WTC11 (cell line): ENCODE results near the gene STAP2.

Experiments
- AR ChIP-seq: fragments of 250-450 bp; sonication (Bioruptor Pico); IDR thresholded peaks from 2 replicates; pipeline ENCODE4 v1.9.0; 2021; ENCODE audit warnings: mild to moderate bottlenecking
- CTCF ChIP-seq: fragments of 200-600 bp; IDR thresholded peaks from 2 replicates; pipeline ENCODE4 v1.8.0; 2022; ENCODE audit warnings: antibody characterized with exemption
- ELF4 ChIP-seq: sonication (generic); formaldehyde crosslinking; IDR thresholded peaks from 2 replicates; pipeline ENCODE4 v1.8.1; 2022; ENCODE audit warnings: low read depth, mild to moderate bottlenecking, moderate library complexity, missing genetic modification reagents
- FOXP1 ChIP-seq: sonication (generic); formaldehyde crosslinking; IDR thresholded peaks from 2 replicates; pipeline ENCODE4 v1.8.0; 2022; ENCODE audit warnings: missing genetic modification reagents, mild to moderate bottlenecking, moderate library complexity, borderline replicate concordance
- GABPB1 ChIP-seq: sonication (generic); formaldehyde crosslinking; IDR thresholded peaks from 2 replicates; pipeline ENCODE4 v1.8.1; 2023; ENCODE audit warnings: mild to moderate bottlenecking, missing genetic modification reagents
- HMGXB4 ChIP-seq: sonication (generic); formaldehyde crosslinking; IDR thresholded peaks from 2 replicates; pipeline ENCODE4 v1.8.1; 2023; ENCODE audit warnings: mild to moderate bottlenecking, moderate library complexity, missing genetic modification reagents
- MAX ChIP-seq: sonication (generic); formaldehyde crosslinking; IDR thresholded peaks from 2 replicates; pipeline ENCODE4 v1.8.0; 2022; ENCODE audit warnings: mild to moderate bottlenecking, missing genetic modification reagents
- PREB ChIP-seq: sonication (generic); formaldehyde crosslinking; IDR thresholded peaks from 2 replicates; pipeline ENCODE4 v1.8.1; 2022; ENCODE audit warnings: mild to moderate bottlenecking, missing genetic modification reagents, moderate library complexity, borderline replicate concordance
- USF2 ChIP-seq: sonication (generic); formaldehyde crosslinking; IDR thresholded peaks from 2 replicates; pipeline ENCODE4 v1.8.1; 2023; ENCODE audit warnings: mild to moderate bottlenecking, missing genetic modification reagents, moderate library complexity
- ZBTB43 ChIP-seq: sonication (generic); formaldehyde crosslinking; IDR thresholded peaks from 2 replicates; pipeline ENCODE4 v1.8.1; 2023; ENCODE audit warnings: mild to moderate bottlenecking, missing genetic modification reagents

GRCh38 chr19:4350726-4351125 lies 12.1 kb upstream of the STAP2 start:
- TF ChIP-seq CTCF (no peak), AR (CRISPR knock-in tag) (no peak), ZBTB43 (CRISPR knock-in tag) (no peak), USF2 (CRISPR knock-in tag) (no peak), HMGXB4 (CRISPR knock-in tag) (no peak), GABPB1 (CRISPR knock-in tag) (no peak), PREB (CRISPR knock-in tag) (no peak), MAX (CRISPR knock-in tag) (no peak), ELF4 (no peak), FOXP1 (no peak)
